HFFc6 (cell line): ENCODE data around the gene ETFA. TPM values are rescaled to one million over a fixed set of nuclear protein-coding genes. Genes with fewer than 3 reads are reported as not detected.

Experiments used
- DNase-seq: peaks from one replicate; pipeline ENCODE4 v3.0.0-alpha.2; 2018
- H3K27ac Mint-ChIP-seq: 2 replicates; pipeline ENCODE4 v1.8.0; 2020; ENCODE audit warnings: mild to moderate bottlenecking, mixed read lengths
- H3K27me3 Mint-ChIP-seq: 2 replicates; pipeline ENCODE4 v1.8.0; 2021; ENCODE audit warnings: mild to moderate bottlenecking, moderate library complexity, mixed read lengths; ENCODE audit not compliant: insufficient read depth
- H3K36me3 Mint-ChIP-seq: 2 replicates; pipeline ENCODE4 v1.8.0; 2021; ENCODE audit warnings: low read depth, mixed read lengths
- H3K4me1 Mint-ChIP-seq: 2 replicates; pipeline ENCODE4 v1.8.0; 2020; ENCODE audit warnings: low read depth, mixed read lengths
- H3K4me3 Mint-ChIP-seq: 2 replicates; pipeline ENCODE4 v1.8.0; 2020; ENCODE audit warnings: mild to moderate bottlenecking, moderate library complexity, mixed read lengths
- H3K9me3 Mint-ChIP-seq: 2 replicates; pipeline ENCODE4 v1.8.0; 2020; ENCODE audit warnings: mild to moderate bottlenecking, mixed read lengths
- total RNA-seq, 6 experiments: library from RNA; stranded (reverse); fragmentation: NEBNext Ultra II Directional; extraction: Animal tissue kit (Norgen Biotek cat#: 25700); gene quantifications; 2 replicates in 1 of 6; 3 replicates in 5 of 6; pipeline ENCODE4 v1.2.3, GENCODE V29; 2021
- TF ChIP-seq, protein P1 (sequence below): fragments of 200-600 bp; sonication (generic); IDR thresholded peaks from 2 replicates; pipeline ENCODE4 v1.5.0; 2021; ENCODE audit warnings: antibody characterized with exemption, mild to moderate bottlenecking

The ETFA gene
- total RNA-seq, 6 experiments from 2014 or later, result 127 to 161 (median 146) TPM

GRCh38 chr15:76258460-76258859, 52.8 kb downstream of the ETFA start:
- H3K4me3 Mint-ChIP-seq, result no peak overlapping the region
- TF ChIP-seq, protein P1, sequence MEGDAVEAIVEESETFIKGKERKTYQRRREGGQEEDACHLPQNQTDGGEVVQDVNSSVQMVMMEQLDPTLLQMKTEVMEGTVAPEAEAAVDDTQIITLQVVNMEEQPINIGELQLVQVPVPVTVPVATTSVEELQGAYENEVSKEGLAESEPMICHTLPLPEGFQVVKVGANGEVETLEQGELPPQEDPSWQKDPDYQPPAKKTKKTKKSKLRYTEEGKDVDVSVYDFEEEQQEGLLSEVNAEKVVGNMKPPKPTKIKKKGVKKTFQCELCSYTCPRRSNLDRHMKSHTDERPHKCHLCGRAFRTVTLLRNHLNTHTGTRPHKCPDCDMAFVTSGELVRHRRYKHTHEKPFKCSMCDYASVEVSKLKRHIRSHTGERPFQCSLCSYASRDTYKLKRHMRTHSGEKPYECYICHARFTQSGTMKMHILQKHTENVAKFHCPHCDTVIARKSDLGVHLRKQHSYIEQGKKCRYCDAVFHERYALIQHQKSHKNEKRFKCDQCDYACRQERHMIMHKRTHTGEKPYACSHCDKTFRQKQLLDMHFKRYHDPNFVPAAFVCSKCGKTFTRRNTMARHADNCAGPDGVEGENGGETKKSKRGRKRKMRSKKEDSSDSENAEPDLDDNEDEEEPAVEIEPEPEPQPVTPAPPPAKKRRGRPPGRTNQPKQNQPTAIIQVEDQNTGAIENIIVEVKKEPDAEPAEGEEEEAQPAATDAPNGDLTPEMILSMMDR, result no peak
- H3K9me3 Mint-ChIP-seq, result peaks cover 17% of the 10 kb centered on the region
- H3K27ac Mint-ChIP-seq, result no peak overlapping the region
- no peaks in the 10 kb centered on the region for H3K4me1 Mint-ChIP-seq
- no peak for DNase-seq
- peaks cover 26% of the 10 kb centered on the region for H3K36me3 Mint-ChIP-seq
- no peaks in the 10 kb centered on the region for H3K27me3 Mint-ChIP-seq

- Mint-ChIP-seq H3K4me3 (no peak overlapping the region), H3K9me3 (no peaks in the 10 kb centered on the region), H3K27ac (no peak overlapping the region), H3K36me3 (peaks cover under 1% of the 10 kb centered on the region; the same call in 1 of the 2 replicates), H3K4me1 (no peaks in the 10 kb centered on the region), H3K27me3 (no peaks in the 10 kb centered on the region; the same call in 1 of the 2 replicates)
- TF ChIP-seq, protein P1, result no peak
- no peak for DNase-seq
Measured at GRCh38 chr15:76253691-76254473, 57.4 kb downstream of the ETFA start.

DNA sequence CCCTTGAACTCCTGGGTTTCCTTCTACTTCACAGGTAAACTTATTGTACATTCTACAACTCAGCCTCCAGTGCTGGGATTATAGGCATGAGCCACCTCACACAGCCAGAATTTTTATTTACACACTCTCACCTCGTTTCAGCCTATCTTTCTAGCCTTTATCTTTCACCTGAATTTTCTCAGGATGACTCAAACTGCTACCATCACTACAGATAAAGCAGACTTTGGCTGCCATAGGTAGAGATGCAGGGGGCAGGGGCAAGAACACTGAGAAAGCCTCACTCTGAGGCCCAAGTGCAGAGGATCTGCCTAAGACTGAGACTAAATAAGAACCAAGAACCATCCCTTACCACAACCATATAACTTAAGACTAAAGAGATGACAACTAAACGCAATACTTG, 59.0 kb downstream of the ETFA start:
- DNase-seq, result no peak
- TF ChIP-seq, protein P1, result no peak
- no peaks in the 10 kb centered on the region; the same call in 1 of the 2 replicates for H3K27me3 Mint-ChIP-seq
- H3K27ac Mint-ChIP-seq, result no peak overlapping the region
- H3K9me3 Mint-ChIP-seq, result no peaks in the 10 kb centered on the region
- H3K4me3 Mint-ChIP-seq, result no peak overlapping the region
- no peaks in the 10 kb centered on the region; the same call in 1 of the 2 replicates for H3K36me3 Mint-ChIP-seq
- H3K4me1 Mint-ChIP-seq, result no peaks in the 10 kb centered on the region

- H3K4me1 Mint-ChIP-seq, result no peaks in the 10 kb centered on the region
- DNase-seq, result no peak
- no peak overlapping the region for H3K4me3 Mint-ChIP-seq
- TF ChIP-seq, protein P1, result no peak
- H3K27me3 Mint-ChIP-seq, result no peaks in the 10 kb centered on the region; the same call in 1 of the 2 replicates
- no peaks in the 10 kb centered on the region for H3K9me3 Mint-ChIP-seq
- no peaks in the 10 kb centered on the region; the same call in 1 of the 2 replicates for H3K36me3 Mint-ChIP-seq
- H3K27ac Mint-ChIP-seq, result no peak overlapping the region
Measured at GRCh38 chr15:76251717-76252116, 59.6 kb downstream of the ETFA start.

- Mint-ChIP-seq H3K9me3 (no peaks in the 10 kb centered on the region), H3K4me3 (no peak overlapping the region), H3K4me1 (no peaks in the 10 kb centered on the region), H3K27ac (no peak overlapping the region), H3K36me3 (peaks cover 11% of the 10 kb centered on the region), H3K27me3 (no peaks in the 10 kb centered on the region)
- no peak for DNase-seq
- TF ChIP-seq, protein P1, result no peak
Measured at GRCh38 chr15:76245072-76245610, 66.1 kb downstream of the ETFA start.
